Mesenchymal stem cell (in vitro differentiated cells and primary cell): ENCODE results near the gene POLR2J2.
"Not testable (repeated sequence)": the region's sequence is repeated elsewhere in the genome, so short reads cannot be mapped to it uniquely, and the experiment has no call there.

Source experiments
- DNase-seq: peaks from one replicate; pipeline ENCODE4 v3.0.0-alpha.2; 2013
- H2AFZ ChIP-seq: one replicate; pipeline ENCODE4 v1.6.1; 2013; ENCODE audit warnings: low read depth, mild to moderate bottlenecking, control low read depth, inconsistent platforms, low read length, moderate library complexity
- H2AK5ac ChIP-seq: 2 replicates; pipeline ENCODE4 v1.6.1; 2013; ENCODE audit warnings: low read length, moderate library complexity, mild to moderate bottlenecking, inconsistent platforms; ENCODE audit not compliant: severe bottlenecking
- H2BK120ac ChIP-seq: one replicate; pipeline ENCODE4 v1.6.1; 2013; ENCODE audit warnings: low read depth, mild to moderate bottlenecking, inconsistent platforms, low read length, moderate library complexity
- H2BK12ac ChIP-seq, 2 experiments: one replicate each; pipeline ENCODE4 v1.6.1; 2013; ENCODE audit warnings: inconsistent platforms in 2 of 2, low read length in 2 of 2, mild to moderate bottlenecking in 2 of 2, moderate library complexity in 2 of 2, control low read depth in 1 of 2
- H2BK15ac ChIP-seq: one replicate; pipeline ENCODE4 v1.6.1; 2013; ENCODE audit warnings: mild to moderate bottlenecking, low read depth, inconsistent platforms; ENCODE audit not compliant: poor library complexity, severe bottlenecking
- H2BK5ac ChIP-seq: 2 replicates; pipeline ENCODE4 v1.6.1; 2013; ENCODE audit warnings: low read depth, mild to moderate bottlenecking, low read length, control low read depth, inconsistent platforms; ENCODE audit not compliant: poor library complexity, severe bottlenecking
- H3K14ac ChIP-seq, 2 experiments: one replicate each; pipeline ENCODE4 v1.6.1; 2013; ENCODE audit warnings: inconsistent platforms in 2 of 2, low read length in 2 of 2, control low read depth in 1 of 2, mild to moderate bottlenecking in 1 of 2, moderate library complexity in 1 of 2
- H3K18ac ChIP-seq, 2 experiments: one replicate each; pipeline ENCODE4 v1.6.1; 2013; ENCODE audit warnings: inconsistent platforms in 2 of 2, low read length in 2 of 2, control low read depth in 1 of 2, low read depth in 1 of 2, mild to moderate bottlenecking in 1 of 2
- H3K23ac ChIP-seq, 2 experiments: one replicate each; pipeline ENCODE4 v1.6.1; 2013; ENCODE audit warnings: inconsistent platforms in 2 of 2, low read length in 2 of 2, mild to moderate bottlenecking in 2 of 2, moderate library complexity in 2 of 2, control low read depth in 1 of 2
- H3K27ac ChIP-seq: 2 replicates; pipeline ENCODE4 v1.5.1; 2013; ENCODE audit warnings: mild to moderate bottlenecking, moderate library complexity, low read length, control low read depth, inconsistent platforms; ENCODE audit not compliant: poor library complexity, severe bottlenecking
- H3K27me3 ChIP-seq, 2 experiments: 2 replicates each; pipeline versions ENCODE4 v1.6.1 to v1.7.0; 2013; ENCODE audit warnings: low read length in 2 of 2, mild to moderate bottlenecking in 2 of 2, moderate library complexity in 2 of 2, control low read depth in 1 of 2, inconsistent platforms in 1 of 2; ENCODE audit not compliant: control insufficient read depth in 1 of 2, insufficient read depth in 1 of 2
- H3K36me3 ChIP-seq, 2 experiments: 2 replicates each; pipeline versions ENCODE4 v1.6.1 to v1.7.0; 2013; ENCODE audit warnings: low read length in 2 of 2, control low read depth in 1 of 2, inconsistent platforms in 1 of 2, low read depth in 1 of 2, mild to moderate bottlenecking in 1 of 2; ENCODE audit not compliant: insufficient read depth in 2 of 2, control insufficient read depth in 1 of 2
- H3K4ac ChIP-seq, 2 experiments: one replicate each; pipeline ENCODE4 v1.6.1; 2013; ENCODE audit warnings: inconsistent platforms in 2 of 2, low read length in 2 of 2, mild to moderate bottlenecking in 2 of 2, moderate library complexity in 2 of 2, control low read depth in 1 of 2, low read depth in 1 of 2
- H3K4me1 ChIP-seq: 2 replicates; pipeline ENCODE4 v1.6.1; 2013; ENCODE audit warnings: low read depth, low read length, control low read depth; ENCODE audit not compliant: control insufficient read depth, insufficient read depth
- H3K4me2 ChIP-seq: 2 replicates; pipeline ENCODE4 v1.6.1; 2013; ENCODE audit warnings: low read length, mild to moderate bottlenecking, inconsistent platforms; ENCODE audit not compliant: poor library complexity, severe bottlenecking
- H3K4me3 ChIP-seq, 2 experiments: 2 replicates each; pipeline versions ENCODE4 v1.5.1 to v1.7.0; 2013; ENCODE audit warnings: low read length in 2 of 2, mild to moderate bottlenecking in 2 of 2, control low read depth in 1 of 2, low read depth in 1 of 2; ENCODE audit not compliant: insufficient read depth in 1 of 2
- H3K79me1 ChIP-seq: replicated peaks from 2 replicates; pipeline ENCODE4 v1.6.1; 2013; ENCODE audit warnings: mild to moderate bottlenecking, control low read depth, low read length, inconsistent platforms; ENCODE audit not compliant: poor library complexity, severe bottlenecking
- H3K9ac ChIP-seq: 2 replicates; pipeline ENCODE4 v1.7.0; 2013; ENCODE audit warnings: mild to moderate bottlenecking, low read length, moderate library complexity
- H3K9me3 ChIP-seq: 2 replicates; pipeline ENCODE4 v1.7.0; 2013; ENCODE audit warnings: mild to moderate bottlenecking, low read length; ENCODE audit not compliant: control insufficient read depth
- H4K8ac ChIP-seq: one replicate; pipeline ENCODE4 v1.6.1; 2013; ENCODE audit warnings: inconsistent platforms, mild to moderate bottlenecking, low read length, moderate library complexity
- H4K91ac ChIP-seq: one replicate; pipeline ENCODE4 v1.6.1; 2013; ENCODE audit warnings: mild to moderate bottlenecking, low read length, inconsistent platforms
- WGBS: methylation state at CpG from one replicate; pipeline ENCODE4 v1.1.7; 2013; ENCODE audit warnings: mixed read lengths; 5-methylcytosine and 5-hydroxymethylcytosine counted together

Gene POLR2J2

DNA sequence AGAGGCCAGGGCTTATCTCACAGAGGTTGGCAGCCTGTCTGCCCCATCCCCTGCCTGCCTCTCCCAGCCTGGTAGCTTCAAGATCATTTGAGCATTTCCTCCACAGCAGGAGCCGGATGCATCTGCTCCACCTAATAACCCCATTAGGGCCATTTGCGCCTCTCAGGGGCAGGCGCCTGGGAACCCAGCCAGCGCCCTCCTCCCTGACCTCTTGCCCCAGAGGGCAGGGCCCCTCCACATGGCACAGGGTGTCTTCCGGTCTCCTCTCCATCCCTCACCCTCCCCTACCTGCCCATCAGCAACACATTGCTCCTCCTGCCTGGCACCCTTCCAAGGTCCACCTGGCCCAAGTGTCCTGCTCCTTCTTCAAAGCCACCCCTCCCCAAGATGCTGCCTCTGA, 36.1 kb downstream of the POLR2J2 start:
- H2AK5ac ChIP-seq, DNase-seq: not testable (repeated sequence)
- no CpG with 5 or more reads among the region's 5 CpGs for WGBS

DNA sequence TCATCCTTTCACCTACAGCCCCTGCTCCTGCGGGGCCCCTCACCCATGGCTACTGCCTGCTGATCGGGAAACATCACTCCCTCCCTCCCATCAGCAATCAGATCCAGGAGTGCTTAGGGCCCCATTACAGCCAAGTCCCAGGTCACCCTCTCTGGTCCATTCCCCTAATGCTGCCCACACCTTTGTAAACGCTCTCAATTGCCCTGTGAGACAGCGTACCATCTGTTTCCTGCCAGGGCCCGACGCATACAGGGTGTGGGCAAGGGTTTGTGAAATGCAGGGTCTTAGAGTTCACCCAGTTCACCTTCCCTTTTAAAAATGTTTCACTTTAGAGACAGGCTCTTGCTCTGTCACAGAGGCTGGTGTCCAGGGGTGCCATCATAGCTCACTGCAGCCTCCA, 37.2 kb downstream of the POLR2J2 start:
- H2AK5ac ChIP-seq, H3K4me3 ChIP-seq, H2AFZ ChIP-seq, DNase-seq, H3K4me1 ChIP-seq, H3K23ac ChIP-seq, H3K14ac ChIP-seq, H2BK12ac ChIP-seq, H3K4me2 ChIP-seq, H4K91ac ChIP-seq, H3K27ac ChIP-seq, H3K9me3 ChIP-seq, H2BK120ac ChIP-seq, H2BK5ac ChIP-seq, H3K9ac ChIP-seq, H3K4ac ChIP-seq, H3K36me3 ChIP-seq, H3K79me1 ChIP-seq, H3K27me3 ChIP-seq, H2BK15ac ChIP-seq, H3K18ac ChIP-seq, H4K8ac ChIP-seq: not testable (repeated sequence)
- no CpG with 5 or more reads among the region's 6 CpGs for WGBS

More for the DNA sequence above, 36.1 kb downstream of the POLR2J2 start:
- H2BK5ac ChIP-seq, H3K18ac ChIP-seq, H3K14ac ChIP-seq, H3K27ac ChIP-seq, H3K27me3 ChIP-seq, H2AFZ ChIP-seq, H3K23ac ChIP-seq, H3K79me1 ChIP-seq, H2BK15ac ChIP-seq, H4K8ac ChIP-seq, H2BK120ac ChIP-seq, H3K9ac ChIP-seq, H3K4ac ChIP-seq, H3K9me3 ChIP-seq, H4K91ac ChIP-seq, H3K4me3 ChIP-seq, H3K4me2 ChIP-seq, H2BK12ac ChIP-seq, H3K36me3 ChIP-seq, H3K4me1 ChIP-seq: not testable (repeated sequence)

DNA sequence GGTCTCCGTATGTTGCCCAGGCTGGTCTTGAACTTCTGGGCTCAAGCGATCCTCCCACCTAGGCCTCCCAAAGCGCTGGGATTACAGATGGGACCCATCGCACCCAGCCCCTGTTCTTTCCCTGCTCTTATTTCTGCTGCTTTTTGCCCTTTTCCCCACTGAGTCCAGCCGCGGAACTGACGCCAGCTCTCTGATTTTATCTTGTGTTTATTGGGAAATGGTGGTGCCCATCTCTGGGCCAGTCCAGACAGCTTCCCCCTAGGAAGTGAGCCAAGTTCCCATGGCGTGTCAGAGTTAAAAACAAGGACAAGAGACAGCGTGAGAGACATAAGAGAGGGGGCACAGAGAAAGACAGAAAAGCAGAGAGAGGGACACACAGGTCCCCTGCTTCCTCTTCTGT, 40.8 kb downstream of the POLR2J2 start:
- H2AFZ ChIP-seq, H2BK120ac ChIP-seq: not testable (repeated sequence)

DNA sequence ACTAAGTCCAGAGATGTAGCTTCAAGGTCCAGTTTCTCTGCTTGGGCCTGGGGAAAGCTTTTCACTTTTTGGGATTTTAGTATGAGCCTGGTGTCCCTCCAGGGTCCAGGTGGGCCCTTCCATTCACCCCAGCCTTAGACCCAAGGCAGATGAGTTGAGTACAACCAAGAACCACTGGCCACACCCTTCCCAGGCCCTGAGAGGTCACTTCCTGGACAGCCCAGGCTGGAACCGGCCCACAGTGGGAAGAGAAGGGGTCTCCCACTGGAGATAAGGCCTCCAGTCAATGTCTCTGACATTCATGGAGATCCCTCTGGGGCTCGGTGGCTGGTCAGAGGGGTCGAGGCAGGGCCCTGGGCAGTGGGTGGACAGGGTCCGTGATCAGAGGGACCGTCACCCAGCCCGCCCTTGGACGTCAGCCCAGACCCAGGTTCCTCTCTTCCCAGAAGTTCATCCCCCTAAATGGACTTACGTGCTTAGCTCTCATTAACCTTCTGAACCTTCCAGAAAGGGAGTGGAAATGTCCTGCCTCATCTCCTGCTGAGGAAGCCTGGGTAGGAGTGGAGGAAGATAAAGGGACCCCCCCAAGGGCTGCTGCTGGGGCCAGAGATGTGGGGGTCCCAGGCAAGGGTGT, 44.1 kb downstream of the POLR2J2 start:
- not testable (repeated sequence) for H2AFZ ChIP-seq, H2AK5ac ChIP-seq, H3K18ac ChIP-seq, H2BK15ac ChIP-seq, H3K14ac ChIP-seq, H3K27ac ChIP-seq, H3K9me3 ChIP-seq, H2BK5ac ChIP-seq, H4K91ac ChIP-seq, H3K4me3 ChIP-seq, H3K9ac ChIP-seq, H3K79me1 ChIP-seq, H2BK12ac ChIP-seq, H3K4ac ChIP-seq, H3K4me2 ChIP-seq, H3K36me3 ChIP-seq, H2BK120ac ChIP-seq, H4K8ac ChIP-seq, H3K27me3 ChIP-seq, H3K4me1 ChIP-seq, DNase-seq, H3K23ac ChIP-seq
- no CpG with 5 or more reads among the region's 8 CpGs for WGBS

More for the DNA sequence above, 40.8 kb downstream of the POLR2J2 start:
- H2BK5ac ChIP-seq, H3K14ac ChIP-seq, H3K9me3 ChIP-seq, H3K27me3 ChIP-seq, H3K23ac ChIP-seq, H3K18ac ChIP-seq, H3K27ac ChIP-seq, H4K91ac ChIP-seq, H3K79me1 ChIP-seq, H2BK15ac ChIP-seq, H3K4me3 ChIP-seq, DNase-seq, H3K9ac ChIP-seq, H3K4me1 ChIP-seq, H3K36me3 ChIP-seq, H2AK5ac ChIP-seq, H3K4me2 ChIP-seq, H4K8ac ChIP-seq, H3K4ac ChIP-seq, H2BK12ac ChIP-seq: not testable (repeated sequence)
- no CpG with 5 or more reads among the region's 9 CpGs for WGBS
